ENCODE measurements around the gene ZMIZ1. TPM values are rescaled to one million over a fixed set of nuclear protein-coding genes. Genes with fewer than 3 reads are reported as not detected.

Gene ZMIZ1
- total and polyA plus RNA-seq, 2 experiments from 2014 or later, result 9.2 to 30.9 TPM

- peaks cover 6% of the 10 kb centered on the region; the same call in 1 of the 2 replicates for H3K79me2 ChIP-seq (replicated peaks; ENCODE audit: insufficient read depth)
- H3K9me2 ChIP-seq (ENCODE audit: insufficient read depth), result no peaks in the 10 kb centered on the region
- H2AFZ ChIP-seq, result no peak overlapping the region
- peaks cover 9% of the 10 kb centered on the region; the same call in 1 of the 3 replicates for H3K36me3 Mint-ChIP-seq (ENCODE audit: low read depth)
- no peak for ATAC-seq
- H3K4me3 Mint-ChIP-seq, result no peak overlapping the region; the same call in 2 of the 3 replicates
- no peak overlapping the region for H3K4me2 ChIP-seq
- no peaks in the 10 kb centered on the region; the same call in 1 of the 2 replicates for H4K20me1 ChIP-seq (replicated peaks; ENCODE audit: insufficient read depth)
- H3K36me3 ChIP-seq (ENCODE audit: insufficient read depth), result no peaks in the 10 kb centered on the region
- peaks cover 53% of the 10 kb centered on the region for H3K4me1 Mint-ChIP-seq
- DNase-seq (ENCODE audit: low spot score), result no peak
- no peaks in the 10 kb centered on the region for H3K27me3 ChIP-seq (ENCODE audit: insufficient read depth)
- H3K4me3 ChIP-seq, result no peak overlapping the region
- TF ChIP-seq POLR2AphosphoS5 (IDR thresholded peaks at IDR 0.05; ENCODE audit: low read depth) (no peak), NANOG (IDR thresholded peaks at IDR 0.05; ENCODE audit: borderline replicate concordance) (no peak), CREB1 (CRISPR knock-in tag; IDR thresholded peaks at IDR 0.05; ENCODE audit: low read depth) (no peak), ZNF462 (CRISPR knock-in tag; IDR thresholded peaks at IDR 0.05) (no peak), EZH2 (IDR thresholded peaks at IDR 0.05; ENCODE audit: low read depth, unreplicated experiment) (no peak), EZH2phosphoT487 (IDR thresholded peaks at IDR 0.05; ENCODE audit: unreplicated experiment) (no peak), STAT1 (IDR thresholded peaks at IDR 0.05; ENCODE audit: unreplicated experiment) (no peak), JUNB (IDR thresholded peaks at IDR 0.05; ENCODE audit: unreplicated experiment) (no peak), CTCF (conservative IDR thresholded peaks at IDR 0.05; ENCODE audit: low read depth in 2 of 2) (no peak), ZNF114 (CRISPR knock-in tag; IDR thresholded peaks at IDR 0.05) (no peak), ZNF331 (CRISPR knock-in tag; IDR thresholded peaks at IDR 0.05; ENCODE audit: low read depth) (no peak)
- TF ChIP-seq, protein P1, sequence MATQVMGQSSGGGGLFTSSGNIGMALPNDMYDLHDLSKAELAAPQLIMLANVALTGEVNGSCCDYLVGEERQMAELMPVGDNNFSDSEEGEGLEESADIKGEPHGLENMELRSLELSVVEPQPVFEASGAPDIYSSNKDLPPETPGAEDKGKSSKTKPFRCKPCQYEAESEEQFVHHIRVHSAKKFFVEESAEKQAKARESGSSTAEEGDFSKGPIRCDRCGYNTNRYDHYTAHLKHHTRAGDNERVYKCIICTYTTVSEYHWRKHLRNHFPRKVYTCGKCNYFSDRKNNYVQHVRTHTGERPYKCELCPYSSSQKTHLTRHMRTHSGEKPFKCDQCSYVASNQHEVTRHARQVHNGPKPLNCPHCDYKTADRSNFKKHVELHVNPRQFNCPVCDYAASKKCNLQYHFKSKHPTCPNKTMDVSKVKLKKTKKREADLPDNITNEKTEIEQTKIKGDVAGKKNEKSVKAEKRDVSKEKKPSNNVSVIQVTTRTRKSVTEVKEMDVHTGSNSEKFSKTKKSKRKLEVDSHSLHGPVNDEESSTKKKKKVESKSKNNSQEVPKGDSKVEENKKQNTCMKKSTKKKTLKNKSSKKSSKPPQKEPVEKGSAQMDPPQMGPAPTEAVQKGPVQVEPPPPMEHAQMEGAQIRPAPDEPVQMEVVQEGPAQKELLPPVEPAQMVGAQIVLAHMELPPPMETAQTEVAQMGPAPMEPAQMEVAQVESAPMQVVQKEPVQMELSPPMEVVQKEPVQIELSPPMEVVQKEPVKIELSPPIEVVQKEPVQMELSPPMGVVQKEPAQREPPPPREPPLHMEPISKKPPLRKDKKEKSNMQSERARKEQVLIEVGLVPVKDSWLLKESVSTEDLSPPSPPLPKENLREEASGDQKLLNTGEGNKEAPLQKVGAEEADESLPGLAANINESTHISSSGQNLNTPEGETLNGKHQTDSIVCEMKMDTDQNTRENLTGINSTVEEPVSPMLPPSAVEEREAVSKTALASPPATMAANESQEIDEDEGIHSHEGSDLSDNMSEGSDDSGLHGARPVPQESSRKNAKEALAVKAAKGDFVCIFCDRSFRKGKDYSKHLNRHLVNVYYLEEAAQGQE (IDR thresholded peaks at IDR 0.05; ENCODE audit: unreplicated experiment), result no peak
- H3K27ac Mint-ChIP-seq, result no peak overlapping the region
- no peaks in the 10 kb centered on the region for H3F3A ChIP-seq (replicated peaks; ENCODE audit: low read depth)
- peaks cover 16% of the 10 kb centered on the region for H3K27me3 Mint-ChIP-seq (ENCODE audit: insufficient read depth, low read depth, poor library complexity)
- no peak overlapping the region for H3K27ac ChIP-seq (ENCODE audit: low read depth)
- H3K9me3 Mint-ChIP-seq, result no peaks in the 10 kb centered on the region
- peaks cover 22% of the 10 kb centered on the region for H3K4me1 ChIP-seq (ENCODE audit: insufficient read depth)
Measured at GRCh38 chr10:79183468-79183865, 114.7 kb downstream of the ZMIZ1 start.

Measured in GM23338 (cell line).